Neural cell (in vitro differentiated cells): ENCODE results near the gene RNF8. TPM values are rescaled to one million over a fixed set of nuclear protein-coding genes. Genes with fewer than 3 reads are reported as not detected.

Experiments
- H2AFZ ChIP-seq: fragments of 200-600, 300-800 bp; sonication (generic), shearing (Covaris generic); 2 replicates; pipeline ENCODE4 v1.6.0; 2014; ENCODE audit warnings: low read depth, mild to moderate bottlenecking, antibody characterized with exemption, low read length, moderate library complexity
- H3F3A ChIP-seq: fragments of 200-600 bp; shearing (Covaris generic); 2 replicates; pipeline ENCODE4 v1.6.1; 2016; ENCODE audit warnings: mild to moderate bottlenecking, moderate library complexity, mixed read lengths, antibody characterized with exemption, low read length; ENCODE audit not compliant: insufficient read depth, poor library complexity, severe bottlenecking
- H3K27ac ChIP-seq: fragments of 200-600, 300-800 bp; sonication (generic), shearing (Covaris generic); 2 replicates; pipeline ENCODE4 v1.5.1; 2014; ENCODE audit warnings: mild to moderate bottlenecking, low read length, moderate library complexity
- H3K27me3 ChIP-seq: fragments of 300-800, 200-600 bp; sonication (generic), shearing (Covaris generic); 2 replicates; pipeline ENCODE4 v1.6.0; 2014; ENCODE audit warnings: mild to moderate bottlenecking, low read depth, low read length, moderate library complexity; ENCODE audit not compliant: insufficient read depth
- H3K36me3 ChIP-seq: fragments of 300-800, 200-600 bp; sonication (generic), shearing (Covaris generic); 2 replicates; pipeline ENCODE4 v1.5.1; 2014; ENCODE audit warnings: mild to moderate bottlenecking, antibody characterized with exemption, low read length, moderate library complexity; ENCODE audit not compliant: insufficient read depth
- H3K4me2 ChIP-seq: fragments of 300-800, 200-600 bp; sonication (generic), shearing (Covaris generic); 2 replicates; pipeline ENCODE4 v1.6.0; 2014; ENCODE audit warnings: mild to moderate bottlenecking, low read length
- H3K4me3 ChIP-seq: fragments of 300-800, 200-600 bp; sonication (generic), shearing (Covaris generic); 2 replicates; pipeline ENCODE4 v1.5.1; 2014; ENCODE audit warnings: mild to moderate bottlenecking, low read length, moderate library complexity
- H3K79me2 ChIP-seq: fragments of 200-600 bp; shearing (Covaris generic); replicated peaks from 2 replicates; pipeline ENCODE4 v1.6.0; 2014; ENCODE audit warnings: mild to moderate bottlenecking, low read length, moderate library complexity; ENCODE audit not compliant: insufficient read depth
- H3K9ac ChIP-seq: fragments of 300-800, 200-600 bp; sonication (generic), shearing (Covaris generic); 2 replicates; pipeline ENCODE4 v1.6.1; 2016; ENCODE audit warnings: mild to moderate bottlenecking, low read length, mixed read lengths
- H3K9me2 ChIP-seq: fragments of 200-600 bp; shearing (Covaris generic); 2 replicates; pipeline ENCODE4 v1.6.1; 2016; ENCODE audit warnings: mild to moderate bottlenecking, low read length, mixed read lengths; ENCODE audit not compliant: insufficient read depth
- H3K9me3 ChIP-seq: fragments of 200-600, 300-800 bp; sonication (generic), shearing (Covaris generic); 2 replicates; pipeline ENCODE4 v1.6.1; 2016; ENCODE audit warnings: mild to moderate bottlenecking, mixed run types, low read length, moderate library complexity, mixed read lengths
- H4K20me1 ChIP-seq: fragments of 200-600 bp; shearing (Covaris generic); 2 replicates; pipeline ENCODE4 v1.6.1; 2016; ENCODE audit warnings: mild to moderate bottlenecking, mixed run types; ENCODE audit not compliant: insufficient read depth
- CTCF ChIP-seq: fragments of 450-650 bp; IDR thresholded peaks from 2 replicates; pipeline ENCODE4 v1.5.1; 2014; ENCODE audit warnings: antibody characterized with exemption, mild to moderate bottlenecking, moderate library complexity; ENCODE audit not compliant: poor library complexity, severe bottlenecking
- EP300 ChIP-seq: fragments of 450-650 bp; conservative IDR thresholded peaks from 2 replicates; pipeline ENCODE4 v1.6.1; 2014; ENCODE audit warnings: antibody characterized with exemption, mild to moderate bottlenecking, moderate library complexity; ENCODE audit not compliant: poor library complexity, severe bottlenecking
- EZH2 ChIP-seq: fragments of 200-600, 300-800 bp; shearing (Covaris generic), sonication (generic); IDR thresholded peaks from 2 replicates; pipeline ENCODE4 v1.6.1; 2014; ENCODE audit warnings: antibody characterized with exemption, low read length, borderline replicate concordance, mild to moderate bottlenecking; ENCODE audit not compliant: insufficient read depth, poor library complexity, severe bottlenecking
- MXI1 ChIP-seq: fragments of 450-650 bp; conservative IDR thresholded peaks from 2 replicates; pipeline ENCODE4 v1.6.1; 2014; ENCODE audit warnings: antibody characterized with exemption, mild to moderate bottlenecking; ENCODE audit not compliant: poor library complexity, severe bottlenecking
- POLR2AphosphoS5 ChIP-seq: IDR thresholded peaks from 2 replicates; pipeline ENCODE4 v1.6.1; 2012
- RAD21 ChIP-seq: fragments of 450-650 bp; conservative IDR thresholded peaks from 2 replicates; pipeline ENCODE4 v1.6.1; 2014; ENCODE audit warnings: antibody characterized with exemption, mild to moderate bottlenecking, moderate library complexity
- REST ChIP-seq: IDR thresholded peaks from 2 replicates; pipeline ENCODE4 v1.6.1; 2012; ENCODE audit warnings: borderline replicate concordance
- SMC3 ChIP-seq: fragments of 450-650 bp; conservative IDR thresholded peaks from 2 replicates; pipeline ENCODE4 v1.6.1; 2014; ENCODE audit warnings: antibody characterized with exemption, mild to moderate bottlenecking, moderate library complexity; ENCODE audit not compliant: poor library complexity
- TAF1 ChIP-seq: IDR thresholded peaks from 2 replicates; pipeline ENCODE4 v1.6.1; 2012; ENCODE audit warnings: low read depth
- polyA plus RNA-seq: library from polyadenylated mRNA; depleted of rRNA; stranded (reverse); fragments of >200 nt; gene quantifications from 2 replicates; pipeline ENCODE4 v1.2.3, GENCODE V29; 2014

The RNF8 gene
- polyA plus RNA-seq, 1 donor from 2014 or later, result 54.0 TPM

- no peaks in the 10 kb centered on the region for H3K9me2 ChIP-seq
- no peaks in the 10 kb centered on the region for H3K9me3 ChIP-seq
- H2AFZ ChIP-seq, result no peak overlapping the region
These were observed 15.8 kb downstream of the RNF8 start for GRCh38 chr6:37369321-37370201.

GRCh38 chr6:37371154-37372083 is 17.6 kb downstream of the RNF8 start:
- no peaks in the 10 kb centered on the region for H4K20me1 ChIP-seq
- H3K4me3 ChIP-seq, result no peak overlapping the region
- TF ChIP-seq REST (no peak), EZH2 (no peak), RAD21 (no peak), TAF1 (no peak), CTCF (no peak), POLR2AphosphoS5 (no peak), EP300 (no peak), SMC3 (no peak), MXI1 (no peak)
- no peak overlapping the region for H2AFZ ChIP-seq
- H3K27me3 ChIP-seq, result no peaks in the 10 kb centered on the region
- H3K79me2 ChIP-seq, result no peaks in the 10 kb centered on the region
- peaks cover 5% of the 10 kb centered on the region for H3K36me3 ChIP-seq
- no peaks in the 10 kb centered on the region for H3K9me2 ChIP-seq
- H3K4me2 ChIP-seq, result no peak overlapping the region
- H3K27ac ChIP-seq, result no peak overlapping the region
- H3F3A ChIP-seq, result no peaks in the 10 kb centered on the region
- no peaks in the 10 kb centered on the region for H3K9me3 ChIP-seq
- H3K9ac ChIP-seq, result no peak overlapping the region

More at GRCh38 chr6:37369321-37370201, 15.8 kb downstream of the RNF8 start:
- Histone ChIP-seq H4K20me1 (no peaks in the 10 kb centered on the region), H3K27ac (no peak overlapping the region), H3K79me2 (no peaks in the 10 kb centered on the region), H3K36me3 (peaks cover 5% of the 10 kb centered on the region), H3F3A (no peaks in the 10 kb centered on the region), H3K27me3 (no peaks in the 10 kb centered on the region), H3K9ac (no peak overlapping the region), H3K4me3 (no peak overlapping the region), H3K4me2 (no peak overlapping the region)
- no peak for TF ChIP-seq SMC3
- TF ChIP-seq REST, result no peak
- no peak for TF ChIP-seq TAF1
- no peak for TF ChIP-seq POLR2AphosphoS5
- no peak for TF ChIP-seq RAD21
